H9 (cell line): ENCODE results near the gene FBLN7. TPM values are rescaled to one million over a fixed set of nuclear protein-coding genes. Genes with fewer than 3 reads are reported as not detected.

ENCODE experiments used
- DNase-seq: peaks from one replicate; pipeline ENCODE4 v3.0.0-alpha.2; 2017
- H2AFZ ChIP-seq: one replicate; pipeline ENCODE4 v1.6.1; 2013; ENCODE audit warnings: mild to moderate bottlenecking, low read length, control low read depth, moderate library complexity
- H2AK5ac ChIP-seq: 2 replicates; pipeline ENCODE4 v1.6.1; 2013; ENCODE audit warnings: low read length, control low read depth, mixed read lengths; ENCODE audit not compliant: insufficient read length
- H2BK120ac ChIP-seq: one replicate; pipeline ENCODE4 v1.6.1; 2013; ENCODE audit warnings: low read depth, mild to moderate bottlenecking, low read length, control low read depth, inconsistent platforms; ENCODE audit not compliant: poor library complexity, severe bottlenecking
- H2BK12ac ChIP-seq: 2 replicates; pipeline ENCODE4 v1.6.1; 2013; ENCODE audit warnings: low read length, control low read depth, mixed read lengths, low read depth; ENCODE audit not compliant: insufficient read length
- H2BK15ac ChIP-seq: 2 replicates; pipeline ENCODE4 v1.6.1; 2013; ENCODE audit warnings: low read depth, low read length, control low read depth
- H2BK20ac ChIP-seq: one replicate; pipeline ENCODE4 v1.6.1; 2013; ENCODE audit warnings: low read depth, mild to moderate bottlenecking, low read length, control low read depth, inconsistent platforms; ENCODE audit not compliant: poor library complexity, severe bottlenecking
- H2BK5ac ChIP-seq: 2 replicates; pipeline ENCODE4 v1.6.1; 2013; ENCODE audit warnings: low read length, control low read depth, mixed read lengths; ENCODE audit not compliant: insufficient read length
- H3K14ac ChIP-seq: 2 replicates; pipeline ENCODE4 v1.6.1; 2013; ENCODE audit warnings: low read length, control low read depth; ENCODE audit not compliant: insufficient read depth
- H3K18ac ChIP-seq: 2 replicates; pipeline ENCODE4 v1.6.1; 2013; ENCODE audit warnings: low read depth, mild to moderate bottlenecking, mixed read lengths, low read length, control low read depth; ENCODE audit not compliant: insufficient read length
- H3K23ac ChIP-seq: 2 replicates; pipeline ENCODE4 v1.6.1; 2013; ENCODE audit warnings: low read length, control low read depth, mixed read lengths, low read depth; ENCODE audit not compliant: insufficient read length
- H3K23me2 ChIP-seq: 2 replicates; pipeline ENCODE4 v1.6.1; 2013; ENCODE audit warnings: low read depth, mild to moderate bottlenecking, mixed read lengths, low read length, control low read depth; ENCODE audit not compliant: insufficient read length, poor library complexity, severe bottlenecking
- H3K27ac ChIP-seq: 2 replicates; pipeline ENCODE4 v1.5.1; 2013; ENCODE audit warnings: low read length, control low read depth, mixed read lengths, low read depth; ENCODE audit not compliant: insufficient read length
- H3K27me3 ChIP-seq: 2 replicates; pipeline ENCODE4 v1.6.1; 2013; ENCODE audit warnings: low read length, control low read depth, inconsistent platforms; ENCODE audit not compliant: insufficient read depth
- H3K4ac ChIP-seq: 2 replicates; pipeline ENCODE4 v1.6.1; 2013; ENCODE audit warnings: low read depth, mild to moderate bottlenecking, control low read depth, inconsistent platforms, low read length, moderate library complexity
- H3K4me1 ChIP-seq: 2 replicates; pipeline ENCODE4 v1.6.1; 2013; ENCODE audit warnings: low read length, control low read depth, inconsistent platforms; ENCODE audit not compliant: insufficient read depth
- H3K4me2 ChIP-seq: 2 replicates; pipeline ENCODE4 v1.6.1; 2013; ENCODE audit warnings: low read length, control low read depth, mixed read lengths; ENCODE audit not compliant: insufficient read length, insufficient read depth
- H3K56ac ChIP-seq: 2 replicates; pipeline ENCODE4 v1.6.1; 2013; ENCODE audit warnings: low read depth, mild to moderate bottlenecking, mixed read lengths, low read length, control low read depth; ENCODE audit not compliant: insufficient read length
- H3K79me1 ChIP-seq: 2 replicates; pipeline ENCODE4 v1.6.1; 2013; ENCODE audit warnings: low read depth, mild to moderate bottlenecking, moderate library complexity, low read length, control low read depth, inconsistent platforms; ENCODE audit not compliant: insufficient read depth, poor library complexity, severe bottlenecking
- H3K79me2 ChIP-seq: 2 replicates; pipeline ENCODE4 v1.6.1; 2013; ENCODE audit warnings: low read length, control low read depth, inconsistent platforms; ENCODE audit not compliant: insufficient read depth
- H3K9ac ChIP-seq: 2 replicates; pipeline ENCODE4 v1.6.1; 2013; ENCODE audit warnings: low read length, control low read depth, mixed read lengths; ENCODE audit not compliant: insufficient read length; ENCODE audit errors: extremely low read depth
- H3K9me3 ChIP-seq: one replicate; pipeline ENCODE4 v1.6.1; 2013; ENCODE audit warnings: low read depth, low read length, inconsistent platforms; ENCODE audit not compliant: control insufficient read depth
- H3T11ph ChIP-seq: one replicate; pipeline ENCODE4 v1.6.1; 2013; ENCODE audit warnings: mild to moderate bottlenecking, low read length, control low read depth, inconsistent platforms
- H4K20me1 ChIP-seq: one replicate; pipeline ENCODE4 v1.6.1; 2013; ENCODE audit not compliant: control insufficient read depth, insufficient read length, insufficient read depth
- H4K5ac ChIP-seq: 2 replicates; pipeline ENCODE4 v1.6.1; 2013; ENCODE audit warnings: low read depth, mild to moderate bottlenecking, mixed read lengths, low read length, control low read depth; ENCODE audit not compliant: insufficient read length
- H4K8ac ChIP-seq: replicated peaks from 2 replicates; pipeline ENCODE4 v1.6.1; 2013; ENCODE audit warnings: low read length, control low read depth, mixed read lengths, low read depth; ENCODE audit not compliant: insufficient read length
- H4K91ac ChIP-seq: 2 replicates; pipeline ENCODE4 v1.6.1; 2013; ENCODE audit warnings: low read depth, mild to moderate bottlenecking, moderate library complexity, mixed read lengths, low read length, control low read depth; ENCODE audit not compliant: insufficient read length
- H3K27ac Mint-ChIP-seq, 3 experiments: 2 replicates in 2 of 3; 3 replicates in 1 of 3; pipeline ENCODE4 v1.8.0; 2020 to 2021; ENCODE audit warnings: mixed read lengths in 3 of 3, mild to moderate bottlenecking in 1 of 3, moderate library complexity in 1 of 3
- H3K27me3 Mint-ChIP-seq: 2 replicates; pipeline ENCODE4 v1.8.0; 2021; ENCODE audit warnings: low read depth, mild to moderate bottlenecking, moderate library complexity, mixed read lengths
- H3K36me3 Mint-ChIP-seq, 3 experiments: 2 replicates in 2 of 3; 3 replicates in 1 of 3; pipeline ENCODE4 v1.8.0; 2020 to 2021; ENCODE audit warnings: low read depth in 3 of 3, mixed read lengths in 3 of 3; ENCODE audit not compliant: insufficient read depth in 1 of 3
- H3K4me1 Mint-ChIP-seq, 2 experiments: 2 replicates each; pipeline ENCODE4 v1.8.0; 2020; ENCODE audit warnings: mixed read lengths in 2 of 2
- H3K4me3 Mint-ChIP-seq, 2 experiments: 2 replicates in 1 of 2; 3 replicates in 1 of 2; pipeline ENCODE4 v1.8.0; 2020 to 2021; ENCODE audit warnings: mild to moderate bottlenecking in 2 of 2, mixed read lengths in 2 of 2, moderate library complexity in 1 of 2
- H3K9me3 Mint-ChIP-seq, 2 experiments: 2 replicates in 1 of 2; 3 replicates in 1 of 2; pipeline ENCODE4 v1.8.0; 2020; ENCODE audit warnings: mild to moderate bottlenecking in 2 of 2, mixed read lengths in 2 of 2, moderate library complexity in 1 of 2
- WGBS: extraction: QIAGEN DNeasy Blood & Tissue Kit; methylation state at CpG from one replicate; pipeline ENCODE4 v1.1.7; 2013; ENCODE audit warnings: missing lambda C conversion rate, low lambda C conversion rate, mixed read lengths; ENCODE audit not compliant: insufficient read length; ENCODE audit errors: extremely low coverage; 5-methylcytosine and 5-hydroxymethylcytosine counted together
- total RNA-seq: library from RNA; stranded (reverse); gene quantifications from 2 replicates; pipeline ENCODE4 v1.2.1, GENCODE V29; 2021
- TF ChIP-seq, protein P1 (sequence below): fragments of 200-600 bp; sonication (generic); conservative IDR thresholded peaks from 3 replicates; pipeline ENCODE4 v1.8.0; 2021; ENCODE audit warnings: antibody characterized with exemption, mild to moderate bottlenecking

FBLN7 gene
- total RNA-seq, 1 experiment from 2014 or later = 1.3 TPM

DNA sequence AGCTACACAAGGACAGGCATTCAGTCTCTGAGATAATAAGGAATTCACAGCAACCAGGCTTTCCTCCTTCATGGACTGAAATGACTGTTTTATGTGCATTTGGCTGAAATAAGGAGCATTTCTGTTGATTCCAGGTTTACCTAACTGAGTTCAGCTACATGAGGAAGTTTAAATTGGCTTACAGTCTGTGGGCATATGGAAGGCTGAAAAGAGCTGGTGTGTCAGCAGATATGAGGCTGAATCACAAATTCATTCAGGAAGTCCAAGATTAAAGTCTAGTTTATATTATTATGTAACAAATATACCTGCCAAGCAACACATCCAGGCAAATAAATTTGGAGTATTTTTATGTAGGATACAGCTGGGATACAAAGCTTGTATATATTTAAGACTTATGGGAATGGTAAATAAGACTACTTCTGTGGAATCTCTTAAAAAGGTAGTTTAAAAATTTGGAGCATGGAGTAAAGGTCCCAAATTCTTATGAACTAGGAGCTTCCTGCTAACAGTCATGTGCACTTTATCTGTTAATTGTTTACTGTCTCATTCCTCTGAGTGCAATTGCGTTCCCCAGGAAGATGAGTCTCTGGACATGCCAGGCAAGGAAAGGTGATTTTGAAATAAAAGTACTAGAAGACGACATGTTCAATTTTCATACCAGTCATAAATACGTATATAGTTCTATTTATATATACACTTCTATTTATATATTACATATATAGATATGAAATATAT, 63.7 kb downstream of the FBLN7 start:
- H2BK12ac ChIP-seq = no peak overlapping the region
- H3K4me1 ChIP-seq = no peaks in the 10 kb centered on the region
- H3T11ph ChIP-seq = no peak overlapping the region
- no peak overlapping the region for H3K56ac ChIP-seq
- H3K79me2 ChIP-seq = no peaks in the 10 kb centered on the region
- no peak overlapping the region for H4K5ac ChIP-seq
- no peaks in the 10 kb centered on the region for H3K9me3 ChIP-seq
- no peak overlapping the region for H3K9ac ChIP-seq
- no peak overlapping the region for H2BK15ac ChIP-seq
- no peak for DNase-seq
- H3K27ac ChIP-seq = no peak overlapping the region
- H3K23ac ChIP-seq = no peak overlapping the region
- H3K79me1 ChIP-seq = no peaks in the 10 kb centered on the region
- peaks cover 2% of the 10 kb centered on the region; the same call in 1 of the 2 replicates for H3K27me3 Mint-ChIP-seq
- H3K27ac Mint-ChIP-seq = no peak overlapping the region
- H4K8ac ChIP-seq = no peak overlapping the region
- no peak overlapping the region for H2BK5ac ChIP-seq
- no peak overlapping the region for H4K91ac ChIP-seq
- TF ChIP-seq, protein P1, sequence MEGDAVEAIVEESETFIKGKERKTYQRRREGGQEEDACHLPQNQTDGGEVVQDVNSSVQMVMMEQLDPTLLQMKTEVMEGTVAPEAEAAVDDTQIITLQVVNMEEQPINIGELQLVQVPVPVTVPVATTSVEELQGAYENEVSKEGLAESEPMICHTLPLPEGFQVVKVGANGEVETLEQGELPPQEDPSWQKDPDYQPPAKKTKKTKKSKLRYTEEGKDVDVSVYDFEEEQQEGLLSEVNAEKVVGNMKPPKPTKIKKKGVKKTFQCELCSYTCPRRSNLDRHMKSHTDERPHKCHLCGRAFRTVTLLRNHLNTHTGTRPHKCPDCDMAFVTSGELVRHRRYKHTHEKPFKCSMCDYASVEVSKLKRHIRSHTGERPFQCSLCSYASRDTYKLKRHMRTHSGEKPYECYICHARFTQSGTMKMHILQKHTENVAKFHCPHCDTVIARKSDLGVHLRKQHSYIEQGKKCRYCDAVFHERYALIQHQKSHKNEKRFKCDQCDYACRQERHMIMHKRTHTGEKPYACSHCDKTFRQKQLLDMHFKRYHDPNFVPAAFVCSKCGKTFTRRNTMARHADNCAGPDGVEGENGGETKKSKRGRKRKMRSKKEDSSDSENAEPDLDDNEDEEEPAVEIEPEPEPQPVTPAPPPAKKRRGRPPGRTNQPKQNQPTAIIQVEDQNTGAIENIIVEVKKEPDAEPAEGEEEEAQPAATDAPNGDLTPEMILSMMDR = no peak
- WGBS = no CpG with 5 or more reads among the region's 3 CpGs
- H3K23me2 ChIP-seq = no peaks in the 10 kb centered on the region
- H3K36me3 Mint-ChIP-seq = peaks cover 0 to 15% (median 8%) of the 10 kb centered on the region in 3 experiments; a peak in 5 of 7 replicates
- no peaks in the 10 kb centered on the region for H4K20me1 ChIP-seq
- no peaks in the 10 kb centered on the region for H3K27me3 ChIP-seq
- no peak overlapping the region for H3K14ac ChIP-seq
- H2AK5ac ChIP-seq = no peak overlapping the region
- peaks cover 22% of the 10 kb centered on the region in 2 experiments for H3K9me3 Mint-ChIP-seq
- no peak overlapping the region for H3K4me3 Mint-ChIP-seq
- H3K4me2 ChIP-seq = no peak overlapping the region
- H2BK120ac ChIP-seq = no peak overlapping the region
- H3K4ac ChIP-seq = no peak overlapping the region
- H3K4me1 Mint-ChIP-seq = no peaks in the 10 kb centered on the region
- no peak overlapping the region for H3K18ac ChIP-seq
- no peak overlapping the region for H2AFZ ChIP-seq
- H2BK20ac ChIP-seq = no peak overlapping the region
